GM21390 (cell line): Measurements from ENCODE around the gene UGT1A1.

Experiments
- ATAC-seq: cut with Tn5 transposase; IDR thresholded peaks from one replicate; pipeline ENCODE4 v1.9.1; 2021; ENCODE audit not compliant: unreplicated experiment

The UGT1A1 gene

DNA sequence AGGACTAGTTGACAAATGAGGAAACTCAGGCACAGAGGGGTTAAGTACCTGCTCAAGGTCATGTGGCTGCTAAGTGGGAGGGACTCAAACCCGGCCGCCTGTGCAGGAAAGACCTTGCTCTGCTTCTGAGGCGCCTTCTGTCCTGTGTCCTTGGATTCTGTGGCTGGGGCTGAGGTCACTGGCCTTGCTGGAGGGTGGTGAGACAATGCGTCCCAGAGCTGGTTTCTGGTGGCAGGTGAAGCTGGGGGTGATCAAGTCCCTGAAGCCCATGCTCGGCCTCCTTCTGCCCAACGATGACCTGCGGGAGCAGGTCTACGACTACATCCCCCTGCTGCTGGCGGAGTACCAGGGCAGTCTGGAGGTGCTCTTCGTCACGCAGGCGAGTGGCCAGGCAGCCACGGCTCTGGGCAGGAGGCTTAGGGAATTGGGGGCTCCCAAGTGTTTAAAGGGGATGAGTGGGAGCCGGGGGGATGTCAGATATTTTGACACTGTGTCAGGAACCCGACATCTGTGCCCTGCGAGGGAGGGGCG, 34.1 kb downstream of the UGT1A1 start:
- no peak for ATAC-seq

DNA sequence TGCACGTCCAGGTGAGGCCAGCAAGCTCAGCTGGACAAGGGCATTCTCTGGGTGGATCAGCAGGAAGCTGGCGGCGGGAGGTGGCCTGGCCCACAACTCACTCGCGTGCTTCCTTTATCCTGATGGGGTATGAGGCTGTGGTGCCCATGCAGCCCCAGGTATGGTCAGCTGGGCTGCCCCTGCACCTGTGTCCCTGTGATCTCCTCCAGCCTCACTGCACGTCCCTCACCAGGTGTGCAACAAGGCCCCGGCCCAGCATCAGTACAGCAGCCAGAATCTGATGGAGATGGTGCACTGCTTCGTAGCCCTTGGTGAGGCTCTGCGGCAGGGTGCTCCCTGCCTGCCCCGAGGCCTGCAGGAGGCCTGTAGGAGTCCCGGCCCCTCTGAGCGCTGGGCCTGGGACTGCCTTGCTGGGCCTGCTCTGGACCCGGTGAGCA, 35.7 kb downstream of the UGT1A1 start:
- ATAC-seq: no peak

DNA sequence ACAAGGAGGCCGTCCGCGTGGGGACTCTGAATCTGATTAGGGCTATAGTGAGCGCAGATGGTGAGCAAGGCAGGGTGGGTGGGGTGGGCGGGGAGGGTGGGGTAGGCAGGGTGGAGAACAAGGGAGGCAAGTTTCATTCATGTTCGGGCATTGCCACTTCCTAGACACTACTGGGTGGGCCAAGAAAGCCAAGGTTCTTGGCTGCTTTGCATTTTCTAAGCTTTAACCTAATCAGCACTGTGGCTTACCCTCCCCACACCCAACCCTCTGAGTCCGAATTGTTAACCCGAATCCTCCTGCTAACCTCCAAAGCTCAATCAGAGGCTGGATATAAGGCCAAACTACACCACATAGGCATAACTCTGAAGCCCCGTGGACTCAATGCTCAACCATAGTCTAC, 36.2 kb downstream of the UGT1A1 start:
- ATAC-seq: no peak

DNA sequence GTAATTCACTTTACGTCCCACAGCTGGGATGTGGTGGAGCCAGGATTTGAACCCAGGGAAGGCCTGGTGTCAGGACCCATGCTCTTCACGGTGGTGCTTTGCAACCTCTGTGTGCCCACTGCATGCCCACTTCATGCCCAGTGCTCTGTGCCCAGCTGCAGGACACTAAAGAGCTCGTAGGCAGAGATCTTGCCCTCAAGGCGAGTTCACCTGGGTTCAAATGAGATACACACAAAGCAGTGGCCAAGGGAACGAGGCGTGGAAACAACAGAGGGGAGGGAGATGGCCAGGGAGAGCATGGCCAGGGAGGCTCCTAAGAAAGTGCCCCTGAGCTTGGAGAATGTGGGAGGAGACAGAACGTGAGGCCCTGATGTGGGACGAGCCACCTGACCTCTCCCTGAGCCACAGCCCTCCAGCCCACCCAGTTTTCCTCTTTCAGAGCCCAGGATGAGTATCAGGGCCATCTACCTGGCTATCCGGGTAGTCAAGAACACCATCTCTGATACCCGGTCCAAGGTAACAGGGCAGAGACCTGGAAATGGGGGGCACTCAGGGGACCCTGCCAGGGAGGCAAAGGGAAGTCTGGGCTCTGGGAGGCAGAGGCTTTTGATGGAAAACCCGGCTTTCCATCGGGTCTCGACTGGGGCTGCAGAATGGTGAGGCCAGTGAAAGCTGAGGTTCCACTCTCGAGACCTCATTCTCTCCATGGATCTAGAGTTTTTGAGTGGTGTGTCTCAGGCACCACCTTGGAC, 38.4 kb downstream of the UGT1A1 start:
- ATAC-seq: no peak

DNA sequence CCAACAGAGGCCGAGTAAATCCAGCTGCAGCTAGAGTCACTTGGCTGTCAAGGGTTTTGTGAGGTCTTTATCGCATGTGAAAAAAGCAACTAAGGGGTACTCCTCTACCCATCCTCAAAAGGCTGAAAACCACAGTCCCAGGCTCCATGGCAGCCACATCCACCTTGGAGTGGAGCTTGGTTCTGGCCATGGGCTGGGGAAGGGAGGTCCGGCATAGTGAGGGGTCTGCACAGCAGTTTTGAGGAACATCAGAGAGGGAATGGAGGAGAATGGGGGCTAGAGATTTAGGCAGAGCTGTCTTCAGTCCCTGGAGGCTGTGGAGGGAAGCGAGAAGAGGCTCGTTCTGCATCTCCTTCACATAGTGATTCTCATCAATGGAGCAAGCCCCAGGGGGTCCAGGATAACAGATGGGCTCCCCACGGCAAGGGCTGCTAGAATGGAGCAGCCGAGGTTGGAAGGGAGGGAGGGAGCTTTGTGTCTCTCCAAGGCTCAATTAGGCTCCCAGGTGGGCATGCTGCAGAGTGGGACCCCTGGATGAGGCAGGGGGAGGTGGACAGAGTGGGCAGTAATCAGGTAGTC, 39.1 kb downstream of the UGT1A1 start:
- no peak for ATAC-seq

DNA sequence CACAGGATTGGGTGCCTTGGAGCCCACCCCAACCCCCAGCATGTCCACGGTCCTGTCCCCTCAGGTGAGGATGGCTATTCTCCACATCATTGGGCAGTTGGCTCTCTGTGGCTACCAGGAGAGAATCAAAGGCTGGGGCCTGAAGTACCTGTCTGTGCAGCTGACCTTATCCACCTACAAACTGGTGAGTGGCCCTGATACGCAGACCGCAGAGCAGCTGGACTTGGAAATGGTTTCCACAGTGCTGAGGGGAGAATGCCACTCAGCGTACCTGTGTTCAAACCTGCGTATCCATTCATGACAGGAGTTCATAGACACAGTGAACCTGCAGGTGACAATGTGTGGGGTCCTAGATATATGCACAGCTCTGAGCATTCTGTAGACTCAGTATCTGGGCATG, 39.6 kb downstream of the UGT1A1 start:
- no peak for ATAC-seq

DNA sequence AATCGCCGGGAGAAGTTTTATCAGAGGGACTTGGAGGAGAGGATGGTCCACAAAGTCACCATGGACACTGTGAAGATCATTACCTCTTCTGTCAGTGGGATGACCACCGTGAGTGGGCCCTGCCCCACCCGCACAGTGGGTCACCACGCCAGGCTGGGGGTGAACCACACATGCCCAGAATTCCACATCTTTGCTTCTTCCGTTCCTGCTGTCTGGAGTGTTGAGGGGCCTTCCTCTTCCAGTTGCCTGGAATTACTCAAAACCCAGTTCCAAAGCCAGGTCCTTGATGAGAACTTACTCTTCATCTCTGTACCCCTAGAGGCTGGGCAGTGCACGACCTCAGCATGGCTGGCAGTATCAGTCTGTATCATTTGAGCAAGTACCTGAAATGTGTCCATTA, 40.1 kb downstream of the UGT1A1 start:
- no peak for ATAC-seq

DNA sequence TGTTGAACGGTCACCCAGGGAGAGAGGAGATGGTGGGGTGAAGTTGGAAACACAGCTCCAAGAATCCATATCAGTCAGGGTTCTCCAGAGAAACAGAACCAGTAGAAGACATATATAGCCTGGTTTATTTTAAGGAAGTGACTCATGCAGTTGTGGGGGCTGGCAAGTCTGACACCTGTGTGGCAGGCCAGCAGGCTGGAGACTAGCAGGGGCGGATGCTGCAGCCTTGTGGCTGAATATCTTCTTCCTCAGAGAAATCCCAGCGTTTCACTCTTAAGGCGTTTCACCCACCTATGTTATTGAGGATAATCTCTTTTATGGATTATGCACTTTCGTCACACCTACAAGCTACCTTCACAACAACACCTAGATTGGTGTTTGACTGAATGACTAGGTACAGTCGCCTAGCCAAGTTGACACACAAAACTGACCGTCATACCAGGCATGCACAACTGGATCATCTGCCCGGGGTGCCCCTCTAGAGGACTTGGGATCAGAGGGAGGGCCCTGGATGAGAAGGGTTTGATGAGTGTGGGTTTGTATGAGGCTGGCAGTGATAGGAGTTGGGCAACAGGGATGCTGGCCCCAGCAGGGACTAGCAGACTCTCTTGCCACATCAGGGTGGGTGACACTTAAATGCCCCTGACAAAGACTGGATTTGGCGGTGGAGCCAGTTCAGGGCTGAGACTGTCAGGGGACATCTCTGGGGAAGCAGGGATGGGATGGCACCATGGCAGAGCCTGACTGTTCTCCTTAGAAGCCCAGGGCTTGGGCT, 41.5 kb downstream of the UGT1A1 start:
- ATAC-seq: no peak

DNA sequence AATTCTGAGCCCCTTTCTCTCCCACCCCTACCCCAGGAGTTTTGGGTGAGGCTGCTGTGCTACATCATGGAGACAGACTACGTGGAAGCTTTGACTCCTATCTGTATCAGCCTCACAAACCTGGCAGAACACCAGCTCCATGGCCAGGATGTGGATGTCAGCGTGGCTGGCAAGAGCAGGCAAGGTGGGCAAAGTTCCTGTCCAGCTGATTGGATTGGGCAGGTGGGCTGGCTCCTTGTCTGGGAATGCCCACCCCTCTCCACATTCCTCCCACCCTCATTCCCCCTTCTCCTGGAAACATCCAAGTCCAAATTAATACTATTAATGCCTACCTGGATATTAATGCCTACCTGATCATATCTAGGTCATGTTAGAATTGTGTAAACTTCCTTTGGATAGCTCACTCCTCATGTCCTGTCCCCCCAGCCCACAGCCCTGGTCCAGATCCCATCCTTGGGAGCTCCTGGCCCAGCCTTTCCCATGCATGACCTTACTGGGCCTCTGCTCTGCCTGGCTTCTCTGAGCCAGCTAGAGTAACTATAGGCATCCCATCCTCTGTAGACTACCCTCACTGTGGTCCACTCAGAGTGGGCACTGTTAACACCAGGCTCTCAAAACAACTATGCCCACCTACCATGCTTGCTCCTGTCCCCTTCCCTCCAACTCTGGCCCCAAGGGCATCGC, 42.2 kb downstream of the UGT1A1 start:
- ATAC-seq: no peak

DNA sequence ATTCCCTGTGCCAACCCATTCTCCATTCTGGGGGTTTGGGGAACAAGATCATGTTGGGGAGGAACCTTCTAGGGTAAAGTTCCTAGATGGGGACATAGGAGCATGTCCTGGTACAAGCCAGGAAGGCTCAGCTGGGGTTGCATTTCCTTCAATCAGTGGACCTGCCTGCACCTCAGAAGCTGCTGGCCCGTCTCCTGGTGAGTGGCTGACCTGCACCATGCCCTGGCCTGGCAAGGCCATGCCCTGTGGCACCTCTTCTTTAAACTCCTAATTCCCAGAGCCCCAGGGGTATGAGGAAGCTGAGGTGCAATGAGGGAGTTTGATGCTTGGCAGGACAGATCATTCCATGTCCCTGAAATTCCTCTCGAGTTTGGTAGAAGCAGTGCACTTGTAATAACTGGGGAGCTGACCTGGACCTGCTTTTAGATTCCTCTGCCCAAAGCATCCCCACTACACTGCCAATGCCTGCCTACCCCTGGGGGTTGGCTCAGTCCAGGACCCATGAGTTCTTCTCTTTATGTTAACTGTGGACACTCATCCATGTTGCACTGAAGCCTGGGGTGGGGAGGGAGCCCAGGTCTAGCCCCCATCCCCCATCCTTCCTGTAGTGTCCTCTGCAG, 43.3 kb downstream of the UGT1A1 start:
- ATAC-seq: no peak

DNA sequence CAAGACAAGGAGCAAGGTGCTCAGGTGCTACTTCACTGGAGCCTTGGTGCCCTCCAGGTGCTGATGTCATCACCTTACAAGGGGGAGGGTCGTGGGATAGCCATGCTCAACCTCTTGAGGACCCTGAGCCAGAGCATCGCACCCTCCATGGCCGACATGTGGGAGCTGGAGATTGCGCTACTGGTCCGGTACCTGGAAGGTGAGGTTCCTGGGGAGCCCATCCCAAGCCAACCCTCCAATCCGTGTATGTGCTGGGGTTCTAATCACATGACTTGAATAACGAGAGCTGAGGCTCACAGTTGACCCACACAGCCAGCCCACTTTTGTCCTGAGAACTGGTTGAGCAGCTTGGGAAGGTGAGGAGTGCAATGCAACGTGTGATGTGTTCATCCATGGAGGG, 43.9 kb downstream of the UGT1A1 start:
- no peak for ATAC-seq

DNA sequence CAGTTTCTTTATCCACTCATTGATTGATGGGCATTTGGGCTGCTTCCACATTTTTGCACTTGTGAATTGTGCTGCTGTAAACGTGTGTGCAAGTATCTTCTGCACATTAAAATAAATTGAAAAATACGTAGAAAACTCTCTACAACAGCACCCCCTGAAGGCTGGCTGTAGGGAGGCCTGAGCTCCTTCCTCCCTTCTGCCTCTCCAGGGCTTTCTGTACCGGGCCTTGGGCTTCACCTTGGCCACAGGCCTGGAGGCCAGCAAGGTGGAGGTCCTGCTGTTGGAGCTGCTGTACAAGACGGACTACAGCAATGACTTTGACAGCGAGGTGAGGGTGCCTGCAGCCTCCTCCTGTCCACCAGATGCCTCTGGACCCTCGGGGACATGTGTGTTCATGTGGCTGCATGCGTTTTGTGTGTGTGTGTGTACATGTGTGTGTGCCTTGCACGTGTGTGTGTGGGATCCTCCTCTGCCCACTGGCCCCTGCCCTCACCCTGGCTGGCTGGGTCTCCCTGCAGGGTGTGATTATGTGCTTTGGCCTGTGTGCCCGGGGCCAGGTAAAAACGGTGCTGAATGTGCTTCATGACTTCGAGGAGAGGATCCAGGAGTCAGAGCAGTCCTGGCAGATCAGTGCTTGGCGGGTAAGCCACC, 47.3 kb downstream of the UGT1A1 start:
- no peak for ATAC-seq

DNA sequence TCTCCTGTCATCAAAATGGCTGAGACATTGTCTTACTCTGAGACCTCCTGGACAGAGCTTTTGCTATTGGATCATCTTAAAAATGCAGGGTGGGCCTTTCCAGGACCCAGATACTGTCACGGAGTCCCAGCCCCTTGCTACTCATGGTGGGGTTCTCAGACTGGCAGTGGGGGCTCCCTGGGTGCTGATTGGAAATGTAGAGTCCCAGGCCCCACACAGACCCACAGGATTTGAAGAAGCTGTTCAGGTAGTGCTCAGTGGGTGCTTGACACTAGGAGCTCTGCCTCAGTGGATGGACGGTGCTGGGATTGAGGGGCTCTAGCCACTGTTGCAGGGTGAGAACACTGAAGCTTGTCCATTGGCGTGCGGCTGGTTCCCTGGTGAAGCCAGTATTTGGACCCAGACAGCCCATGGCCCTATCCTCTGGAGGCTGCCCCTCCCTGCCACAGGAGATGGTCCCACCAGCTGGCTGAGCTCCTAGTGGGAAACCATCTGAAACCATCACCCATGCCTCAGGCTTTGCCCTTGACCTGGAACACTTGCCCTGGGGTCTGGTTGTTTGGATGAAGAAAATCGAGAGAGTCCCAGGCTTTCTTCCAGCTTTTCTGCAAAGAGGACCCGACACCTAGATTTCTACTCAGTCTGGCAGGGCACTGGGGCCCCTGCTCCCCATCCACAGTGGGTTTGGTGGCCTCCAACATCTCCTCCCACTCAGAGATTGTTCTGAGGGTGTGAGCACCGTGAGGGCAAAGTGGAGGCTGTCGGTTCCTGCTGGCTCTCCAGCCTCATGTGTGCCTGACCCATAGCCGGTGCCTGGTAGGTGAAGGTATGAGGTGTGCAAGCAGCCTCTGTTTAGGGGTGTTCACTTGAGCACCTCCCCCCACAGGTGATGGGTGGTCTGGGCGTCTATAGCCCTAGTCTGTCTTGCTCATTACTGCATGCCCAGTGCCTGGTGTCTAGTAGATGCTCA, 48.2 kb downstream of the UGT1A1 start:
- ATAC-seq: no peak

DNA sequence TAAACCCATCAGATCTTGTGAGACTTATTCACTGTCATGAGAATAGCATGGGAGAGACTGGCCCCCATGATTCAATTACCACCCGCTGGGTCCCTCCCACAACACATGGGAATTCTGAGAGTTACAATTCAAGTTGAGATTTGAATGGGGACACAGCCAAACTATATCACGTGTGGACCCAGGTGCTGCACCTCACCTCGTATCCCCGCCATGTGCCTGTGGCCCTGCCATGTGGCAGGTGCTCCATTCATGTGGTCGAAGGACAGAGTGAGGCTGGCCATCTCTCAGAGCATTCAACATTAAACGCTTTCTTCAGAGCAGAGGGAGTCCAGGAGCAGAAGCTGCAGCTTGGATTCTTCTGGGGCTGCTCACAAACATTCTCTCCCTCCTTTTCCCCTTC, 50.3 kb downstream of the UGT1A1 start:
- no peak for ATAC-seq

DNA sequence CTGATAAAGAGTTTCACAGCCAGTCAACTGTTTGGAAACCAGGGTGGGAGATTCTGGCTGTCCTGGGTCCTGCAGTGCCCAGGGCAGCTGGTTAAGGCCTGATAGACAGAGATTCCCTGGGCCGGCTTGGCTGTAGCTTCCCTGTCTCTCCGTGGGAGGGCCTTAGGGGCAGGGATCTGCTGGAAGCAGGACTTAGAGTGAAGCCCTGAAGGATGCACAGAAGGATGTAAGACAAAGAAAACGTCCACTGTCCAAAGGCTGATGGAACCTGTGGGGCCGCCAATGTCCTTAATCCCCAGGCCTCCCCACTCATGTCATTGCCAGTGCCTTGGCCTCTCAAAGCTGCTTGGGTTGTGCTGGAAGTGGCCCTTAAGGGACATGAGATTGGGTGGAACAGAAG, 51.0 kb downstream of the UGT1A1 start:
- no peak for ATAC-seq

DNA sequence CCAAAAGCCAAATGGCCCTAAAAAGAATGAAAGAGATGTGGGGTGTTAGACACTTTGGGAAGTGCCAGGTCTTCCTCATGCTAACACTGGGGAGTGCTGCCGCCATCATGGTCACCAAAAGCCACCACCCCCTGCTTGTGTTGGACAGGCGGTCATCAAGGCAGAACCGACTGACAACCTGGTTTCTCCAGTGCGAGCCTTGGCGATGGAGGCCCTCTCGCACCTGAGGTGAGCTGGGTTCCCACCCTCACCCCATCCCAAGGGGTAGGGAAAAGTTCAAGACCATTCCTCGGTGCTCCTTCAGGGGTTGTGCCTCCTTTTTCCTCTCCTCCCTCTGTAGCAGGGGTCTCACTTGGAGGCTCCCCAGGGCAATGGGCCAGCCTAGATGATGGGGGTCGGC, 51.7 kb downstream of the UGT1A1 start:
- ATAC-seq: no peak

DNA sequence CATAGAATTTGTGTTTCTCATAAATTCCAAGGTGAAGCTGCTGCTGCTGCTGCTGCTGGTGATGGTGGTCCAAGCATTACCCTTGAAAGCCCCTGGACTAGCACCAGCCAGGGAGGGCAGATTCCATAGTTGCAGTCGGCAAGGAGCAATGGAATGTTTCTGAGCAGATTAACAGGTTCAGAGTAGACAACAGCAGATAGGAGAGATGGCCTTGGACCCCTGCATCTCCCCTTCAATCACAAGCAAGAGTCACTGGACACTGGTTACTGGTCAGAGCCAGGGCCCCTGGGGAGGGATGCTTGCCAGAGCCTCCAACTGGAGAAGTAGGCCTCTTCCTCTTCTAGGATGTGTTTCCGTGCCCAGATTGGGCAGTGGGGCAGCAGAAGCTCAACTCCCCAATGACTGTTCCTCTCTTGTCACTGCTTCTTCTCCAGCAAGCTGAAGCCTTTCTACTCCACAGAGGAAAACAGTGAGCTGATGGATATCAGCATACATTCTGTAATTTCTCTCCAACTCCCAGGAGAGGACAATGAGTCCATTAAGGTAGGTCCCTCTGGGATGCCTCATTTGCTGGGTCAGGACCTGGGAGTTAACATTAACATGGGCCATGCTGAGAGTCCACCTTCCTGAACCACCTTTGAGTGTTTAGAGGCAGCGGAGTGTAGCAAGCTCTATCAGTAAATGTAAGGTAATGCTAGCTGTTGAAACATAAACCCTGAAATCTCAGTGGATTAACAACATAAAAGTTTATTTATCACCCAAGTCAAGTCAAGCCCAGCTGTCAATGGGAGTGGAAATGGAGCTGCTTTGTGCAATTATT, 53.4 kb downstream of the UGT1A1 start:
- no peak for ATAC-seq

DNA sequence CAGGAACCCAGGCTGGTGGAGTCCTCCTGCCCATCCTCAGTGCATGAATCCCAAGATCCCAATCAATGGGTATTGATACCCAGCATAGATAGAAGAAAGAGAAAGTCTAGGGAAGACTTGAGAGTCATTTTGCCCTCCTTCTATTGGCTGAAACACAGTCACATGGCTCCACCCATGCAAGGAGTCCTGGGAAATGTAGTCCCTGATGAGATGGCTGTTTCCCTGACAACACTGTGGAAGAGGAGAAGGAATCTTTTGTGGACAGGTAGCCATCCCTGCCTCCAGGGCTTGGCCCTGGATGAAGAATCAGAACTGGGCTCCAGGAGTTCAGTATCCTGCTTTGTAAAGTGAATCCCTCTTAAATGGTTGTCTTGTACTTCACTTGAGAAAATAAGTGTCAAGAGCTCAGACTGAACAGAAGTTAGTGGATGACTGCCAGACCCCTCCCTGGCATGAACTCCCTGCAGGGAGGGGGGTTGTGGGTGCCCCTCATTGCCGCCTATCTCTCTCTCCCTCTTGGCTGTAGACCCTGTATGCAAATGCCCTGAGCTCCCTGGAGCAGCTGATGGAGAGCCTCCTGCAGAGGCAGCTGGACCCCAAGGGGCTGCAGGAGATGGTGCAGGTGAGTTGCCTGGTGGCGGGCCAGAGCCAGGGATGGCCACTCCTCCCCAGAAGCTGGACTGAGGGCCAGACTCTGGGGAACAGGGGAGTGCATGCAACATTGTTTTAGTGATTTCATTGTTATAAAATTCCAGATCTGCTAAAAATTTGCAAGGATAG, 54.2 kb downstream of the UGT1A1 start:
- ATAC-seq: no peak
